ENCODE data around the gene PER1. TPM values are rescaled to one million over a fixed set of nuclear protein-coding genes. Genes with fewer than 3 reads are reported as not detected.
A peak's percentile ranks its signal among the peaks of the same experiment; 100 is the strongest.

Gene PER1
- total and polyA plus RNA-seq, 2 of the 13 experiments (the other 11 are each of a cell fraction or from before 2014, with no cell fraction given): 2.6 to 3.6 TPM

- TF ChIP-seq ZNF256 (CRISPR knock-in tag; conservative IDR thresholded peaks at IDR 0.05) (no peak), ZNF691 (CRISPR knock-in tag; IDR thresholded peaks at IDR 0.05; ENCODE audit: borderline replicate concordance, low read depth) (no peak), ZNF235 (CRISPR knock-in tag; IDR thresholded peaks at IDR 0.05; ENCODE audit: borderline replicate concordance) (no peak), ZSCAN20 (CRISPR knock-in tag; IDR thresholded peaks at IDR 0.05; ENCODE audit: borderline replicate concordance) (no peak), SRSF1 (optimal IDR thresholded peaks at IDR 0.05; ENCODE audit: low read depth, low read length) (peak; percentile 49), SOX13 (IDR thresholded peaks at IDR 0.05) (no peak), SOX13 (CRISPR knock-in tag; conservative IDR thresholded peaks at IDR 0.05 in 1 of 2, IDR thresholded peaks at IDR 0.05 in 1 of 2) (no peak), RBM39 (IDR thresholded peaks at IDR 0.05; ENCODE audit: low read depth, low read length, poor library complexity, severe bottlenecking) (no peak), ETV5 (CRISPR knock-in tag; IDR thresholded peaks at IDR 0.05; ENCODE audit: borderline replicate concordance) (no peak), NCOR1 (IDR thresholded peaks at IDR 0.05; ENCODE audit: borderline replicate concordance, low read length) (peak; percentile 31; the same call in 1 of the 2 replicates), DBP (CRISPR knock-in tag; IDR thresholded peaks at IDR 0.05; ENCODE audit: not compliant biosample characterization) (no peak), ZBTB2 (CRISPR knock-in tag; IDR thresholded peaks at IDR 0.05; ENCODE audit: low read depth) (no peak), HMGXB3 (CRISPR knock-in tag; IDR thresholded peaks at IDR 0.05; ENCODE audit: borderline replicate concordance) (no peak), ZNF564 (CRISPR knock-in tag; IDR thresholded peaks at IDR 0.05) (0 out of 2 replicates have a peak, but pooled peaks have one; percentile 18), ZNF776 (CRISPR knock-in tag; IDR thresholded peaks at IDR 0.05) (no peak), PHF20 (CRISPR knock-in tag; IDR thresholded peaks at IDR 0.05) (no peak), ZNF616 (CRISPR knock-in tag; IDR thresholded peaks at IDR 0.05; ENCODE audit: low read depth) (no peak), ZNF713 (CRISPR knock-in tag; IDR thresholded peaks at IDR 0.05) (no peak), MNT (IDR thresholded peaks at IDR 0.05) (no peak), PITX1 (CRISPR knock-in tag; IDR thresholded peaks at IDR 0.05) (peak; percentile 43; the same call in 1 of the 2 replicates)
Observed at GRCh38 chr17:8125154-8125946, 26.9 kb downstream of the PER1 start (continued).

All from HepG2 (cell line).